ENCODE measurements around the gene PROSER3. TPM values are rescaled to one million over a fixed set of nuclear protein-coding genes. Genes with fewer than 3 reads are reported as not detected.

The PROSER3 gene
- total and polyA plus RNA-seq, 2 donors (not counting 3 experiments of a cell fraction or from before 2014, with no cell fraction given), result 18.3 to 28.3 TPM

DNA sequence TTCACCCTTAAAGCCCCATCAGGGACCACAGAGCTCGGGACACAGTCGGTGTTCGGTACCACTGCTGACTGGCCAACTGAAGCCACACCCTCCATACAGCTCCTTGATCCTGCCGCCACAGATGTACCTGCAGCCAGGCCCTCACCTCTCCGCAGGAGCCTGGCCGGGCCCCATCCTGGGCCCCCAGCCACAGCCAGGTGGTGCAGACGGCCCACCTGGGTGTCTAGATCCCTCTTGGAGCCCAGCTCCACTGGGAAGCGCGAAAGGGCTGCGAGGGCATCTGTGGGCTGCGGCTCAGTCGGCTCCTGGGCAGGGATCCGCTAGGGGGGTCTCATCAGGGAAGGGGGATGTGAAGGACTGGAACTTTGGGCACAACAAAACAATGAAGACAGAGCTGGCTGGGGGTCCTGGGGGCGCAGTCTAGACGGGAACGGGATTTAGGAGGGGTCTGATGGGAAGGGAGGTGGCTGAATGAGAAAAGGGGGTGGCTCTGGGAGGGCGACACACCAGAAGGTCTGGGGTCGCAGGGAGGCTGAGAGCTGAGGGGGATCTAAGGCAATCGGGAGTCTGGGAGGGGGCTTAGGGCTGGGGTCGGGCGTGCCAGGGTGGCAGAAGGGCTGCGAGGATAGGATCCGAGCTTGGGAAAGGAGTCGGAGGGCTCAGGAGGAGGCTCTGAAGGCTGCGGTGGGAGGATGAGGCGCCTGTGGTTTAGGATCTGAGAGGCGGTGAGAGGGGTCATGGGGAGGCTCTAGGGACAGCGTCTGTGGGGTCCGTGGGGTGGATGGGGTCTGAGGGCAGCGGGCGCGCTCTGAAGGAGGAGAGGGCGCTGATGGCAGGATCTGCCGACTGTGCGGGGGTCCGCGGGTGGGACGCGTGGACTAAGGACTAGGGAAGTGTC lies 38.9 kb downstream of the PROSER3 start:
- H3K79me2 ChIP-seq (ENCODE audit: control insufficient read depth, insufficient read depth, low read length), result no peaks in the 10 kb centered on the region
- intact Hi-C loops (cut with micrococcal nuclease), result no loop called here
- ChIA-PET POLR2A (no interaction called here), CTCF (no interaction called here)
- H3K4me3 ChIP-seq (replicated peaks in 1 of 3; ENCODE audit: insufficient read depth in 1 of 3, low read depth in 1 of 3, low read length in 3 of 3), result no peak overlapping the region
- no peaks in the 10 kb centered on the region for H3K36me3 ChIP-seq (ENCODE audit: control insufficient read depth in 2 of 2, extremely low read depth in 1 of 2, insufficient read depth in 2 of 2, low read length in 2 of 2)
- no peak overlapping the region for H3K4me2 ChIP-seq (ENCODE audit: insufficient read depth, low read length)
- H3K27ac ChIP-seq (ENCODE audit: insufficient read depth, low read depth, low read length), result no peak overlapping the region
- dilution Hi-C loops (cut with MboI; ENCODE audit: extremely low pct_ligation_motif_present, low sequenced_read_pairs), result no loop called here
- H2AFZ ChIP-seq (ENCODE audit: low read depth, low read length), result no peak overlapping the region
- peaks cover 11 to 22% of the 10 kb centered on the region in 2 experiments for H3K27me3 ChIP-seq (ENCODE audit: control insufficient read depth in 2 of 2, insufficient read depth in 2 of 2, low read length in 2 of 2)
- H3K9me3 ChIP-seq (replicated peaks; ENCODE audit: control insufficient read depth, insufficient read depth, low read length), result no peaks in the 10 kb centered on the region
- no peaks in the 10 kb centered on the region for H3K9me1 ChIP-seq (replicated peaks; ENCODE audit: control insufficient read depth, extremely low read depth, insufficient read depth, low read length)
- no TSS peak for BruUV-seq (replicated peaks)
- DNase-seq (ENCODE audit: low read depth, low spot score) (no peak), FAIRE-seq (no peak)
- H3K4me1 ChIP-seq (ENCODE audit: control insufficient read depth, extremely low read depth, insufficient read depth, low read length), result no peaks in the 10 kb centered on the region
- no peaks in the 10 kb centered on the region for H4K20me1 ChIP-seq (replicated peaks; ENCODE audit: control insufficient read depth, extremely low read depth, insufficient read depth, low read length)
- H3K9ac ChIP-seq (replicated peaks; ENCODE audit: extremely low read depth, insufficient read depth, low read length), result no peak overlapping the region
- TF ChIP-seq FOS (IDR thresholded peaks at IDR 0.05; ENCODE audit: borderline replicate concordance, insufficient read depth, low read length), result no peak
- no peak for TF ChIP-seq MYC (IDR thresholded peaks at IDR 0.05; ENCODE audit: low read depth, low read length)
- no peak for TF ChIP-seq EZH2 (IDR thresholded peaks at IDR 0.05; ENCODE audit: borderline replicate concordance, low read depth, low read length, severe bottlenecking)

DNA sequence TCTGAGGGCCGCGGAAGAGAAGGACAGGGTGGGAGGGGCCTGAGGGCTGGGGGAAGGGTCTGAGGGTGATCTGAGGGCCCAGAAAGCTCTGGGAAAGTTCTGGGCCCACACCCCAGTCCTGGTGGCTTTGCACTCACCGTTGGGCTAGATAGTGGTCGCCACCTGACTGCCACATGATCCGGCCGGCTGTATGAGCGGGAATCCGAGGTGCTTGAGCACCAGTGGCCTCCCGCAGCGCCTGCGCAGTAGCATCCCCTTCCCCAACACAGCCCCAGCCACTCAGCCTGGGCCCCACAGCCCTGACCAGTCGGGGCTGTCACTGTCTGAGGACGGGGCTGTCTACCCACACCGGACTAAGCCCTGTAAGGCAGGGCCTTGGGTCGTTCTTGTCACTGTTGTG lies 39.7 kb downstream of the PROSER3 start:
- no peaks in the 10 kb centered on the region for H3K9me1 ChIP-seq (replicated peaks; ENCODE audit: control insufficient read depth, extremely low read depth, insufficient read depth, low read length)
- DNase-seq (ENCODE audit: low read depth, low spot score), result no peak
- no peaks in the 10 kb centered on the region for H4K20me1 ChIP-seq (replicated peaks; ENCODE audit: control insufficient read depth, extremely low read depth, insufficient read depth, low read length)
- no peaks in the 10 kb centered on the region for H3K36me3 ChIP-seq (ENCODE audit: control insufficient read depth in 2 of 2, extremely low read depth in 1 of 2, insufficient read depth in 2 of 2, low read length in 2 of 2)
- ChIA-PET POLR2A (no interaction called here), CTCF (interaction anchor here (1.3 to 1.5 kb wide), 2 partner anchors 22 to 31 kb away, joined by 3 to 5 read pairs; no protein-coding TSS in a partner anchor)
- no peak overlapping the region for H3K4me3 ChIP-seq (replicated peaks in 1 of 3; ENCODE audit: insufficient read depth in 1 of 3, low read depth in 1 of 3, low read length in 3 of 3)
- BruUV-seq (replicated peaks), result no TSS peak
- no peak for TF ChIP-seq GATA2 (IDR thresholded peaks at IDR 0.05; ENCODE audit: insufficient read depth, insufficient read length, low read depth, low read length)
- TF ChIP-seq EZH2 (IDR thresholded peaks at IDR 0.05; ENCODE audit: borderline replicate concordance, low read depth, low read length, severe bottlenecking), result no peak
- no peak for TF ChIP-seq POLR2A (IDR thresholded peaks at IDR 0.05; ENCODE audit: low read depth, low read length)
- TF ChIP-seq, protein P1, sequence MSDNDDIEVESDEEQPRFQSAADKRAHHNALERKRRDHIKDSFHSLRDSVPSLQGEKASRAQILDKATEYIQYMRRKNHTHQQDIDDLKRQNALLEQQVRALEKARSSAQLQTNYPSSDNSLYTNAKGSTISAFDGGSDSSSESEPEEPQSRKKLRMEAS (IDR thresholded peaks at IDR 0.05; ENCODE audit: insufficient read depth, insufficient read length), result no peak
- TF ChIP-seq, protein P2, sequence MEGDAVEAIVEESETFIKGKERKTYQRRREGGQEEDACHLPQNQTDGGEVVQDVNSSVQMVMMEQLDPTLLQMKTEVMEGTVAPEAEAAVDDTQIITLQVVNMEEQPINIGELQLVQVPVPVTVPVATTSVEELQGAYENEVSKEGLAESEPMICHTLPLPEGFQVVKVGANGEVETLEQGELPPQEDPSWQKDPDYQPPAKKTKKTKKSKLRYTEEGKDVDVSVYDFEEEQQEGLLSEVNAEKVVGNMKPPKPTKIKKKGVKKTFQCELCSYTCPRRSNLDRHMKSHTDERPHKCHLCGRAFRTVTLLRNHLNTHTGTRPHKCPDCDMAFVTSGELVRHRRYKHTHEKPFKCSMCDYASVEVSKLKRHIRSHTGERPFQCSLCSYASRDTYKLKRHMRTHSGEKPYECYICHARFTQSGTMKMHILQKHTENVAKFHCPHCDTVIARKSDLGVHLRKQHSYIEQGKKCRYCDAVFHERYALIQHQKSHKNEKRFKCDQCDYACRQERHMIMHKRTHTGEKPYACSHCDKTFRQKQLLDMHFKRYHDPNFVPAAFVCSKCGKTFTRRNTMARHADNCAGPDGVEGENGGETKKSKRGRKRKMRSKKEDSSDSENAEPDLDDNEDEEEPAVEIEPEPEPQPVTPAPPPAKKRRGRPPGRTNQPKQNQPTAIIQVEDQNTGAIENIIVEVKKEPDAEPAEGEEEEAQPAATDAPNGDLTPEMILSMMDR (IDR thresholded peaks at IDR 0.05; ENCODE audit: extremely low read depth in 1 of 2, insufficient read depth in 1 of 2, low read depth in 1 of 2, low read length in 2 of 2), result no peak
- TF ChIP-seq MYC (IDR thresholded peaks at IDR 0.05; ENCODE audit: low read depth, low read length), result no peak
- no peak for TF ChIP-seq POLR2AphosphoS5 (IDR thresholded peaks at IDR 0.05; ENCODE audit: insufficient read depth, low read depth, low read length)
- TF ChIP-seq JUN (IDR thresholded peaks at IDR 0.05; ENCODE audit: borderline replicate concordance, insufficient read depth, insufficient read length, low read depth), result no peak
- no peak for TF ChIP-seq FOS (IDR thresholded peaks at IDR 0.05; ENCODE audit: borderline replicate concordance, insufficient read depth, low read length)
- peaks cover 11 to 22% of the 10 kb centered on the region in 2 experiments for H3K27me3 ChIP-seq (ENCODE audit: control insufficient read depth in 2 of 2, insufficient read depth in 2 of 2, low read length in 2 of 2)
- no peak overlapping the region for H3K4me2 ChIP-seq (ENCODE audit: insufficient read depth, low read length)
- no peak overlapping the region for H3K9ac ChIP-seq (replicated peaks; ENCODE audit: extremely low read depth, insufficient read depth, low read length)
- H3K9me3 ChIP-seq (replicated peaks; ENCODE audit: control insufficient read depth, insufficient read depth, low read length), result no peaks in the 10 kb centered on the region
- H3K4me1 ChIP-seq (ENCODE audit: control insufficient read depth, extremely low read depth, insufficient read depth, low read length), result no peaks in the 10 kb centered on the region
- dilution Hi-C loops (cut with MboI; ENCODE audit: extremely low pct_ligation_motif_present, low sequenced_read_pairs), result no loop called here
- peak overlapping the region; percentile 66 for H2AFZ ChIP-seq (ENCODE audit: low read depth, low read length)
- H3K27ac ChIP-seq (ENCODE audit: insufficient read depth, low read depth, low read length), result no peak overlapping the region
- intact Hi-C loops (cut with micrococcal nuclease), result no loop called here
- no peaks in the 10 kb centered on the region for H3K79me2 ChIP-seq (ENCODE audit: control insufficient read depth, insufficient read depth, low read length)
- FAIRE-seq, result no peak
